SK-N-DZ (cell line): ENCODE measurements around the gene PNLIPRP1.

Source experiments
- DNase-seq: peaks from one replicate; pipeline ENCODE4 v3.0.0-alpha.2; 2015; ENCODE audit warnings: low spot score

PNLIPRP1 gene

DNA sequence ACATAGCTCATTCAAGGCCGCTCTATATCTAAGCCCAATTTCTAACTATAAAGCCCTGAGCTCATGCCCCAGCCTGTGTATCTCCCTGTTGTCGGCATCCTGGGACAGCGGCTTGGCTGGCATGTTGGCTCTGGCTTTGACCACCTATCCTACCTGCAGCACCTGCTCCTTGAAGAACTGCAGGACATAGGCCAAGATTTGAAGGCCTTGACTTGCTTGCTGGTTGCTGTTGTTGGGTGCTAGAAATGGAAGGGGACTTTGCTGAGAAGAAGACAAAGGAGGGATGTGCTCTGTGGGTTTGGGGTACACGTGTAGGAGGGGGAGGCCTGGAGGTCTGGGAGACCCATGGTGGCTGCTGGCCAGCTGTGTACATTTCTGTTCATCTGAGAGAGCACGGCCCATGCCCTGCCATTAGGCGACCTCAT, 41.1 kb downstream of the PNLIPRP1 start:
- DNase-seq: no peak

- DNase-seq: no peak
Measured at GRCh38 chr10:116632596-116633215, 41.9 kb downstream of the PNLIPRP1 start.

DNA sequence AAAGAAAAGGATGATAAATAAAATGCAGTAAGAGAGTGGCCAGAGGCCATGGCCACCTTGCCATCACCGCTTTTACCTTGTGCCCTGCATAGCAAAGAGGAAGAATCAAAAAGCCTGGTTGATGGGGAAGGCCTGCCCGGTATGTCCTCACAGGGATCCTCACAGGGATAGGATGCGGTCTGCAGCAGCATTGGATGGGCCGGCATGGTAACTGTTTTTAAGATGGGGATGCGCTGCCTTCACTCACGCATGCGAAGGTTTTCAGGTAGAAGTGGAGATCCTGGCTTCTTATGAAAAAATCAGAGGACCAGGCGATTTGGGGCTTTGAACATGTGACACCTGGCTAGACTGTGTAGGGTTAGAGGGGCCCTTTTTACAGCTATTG, 42.4 kb downstream of the PNLIPRP1 start:
- no peak for DNase-seq

GRCh38 chr10:116634126-116634975, 43.6 kb downstream of the PNLIPRP1 start:
- DNase-seq: no peak

GRCh38 chr10:116636385-116636784, 45.6 kb downstream of the PNLIPRP1 start:
- no peak for DNase-seq

DNA sequence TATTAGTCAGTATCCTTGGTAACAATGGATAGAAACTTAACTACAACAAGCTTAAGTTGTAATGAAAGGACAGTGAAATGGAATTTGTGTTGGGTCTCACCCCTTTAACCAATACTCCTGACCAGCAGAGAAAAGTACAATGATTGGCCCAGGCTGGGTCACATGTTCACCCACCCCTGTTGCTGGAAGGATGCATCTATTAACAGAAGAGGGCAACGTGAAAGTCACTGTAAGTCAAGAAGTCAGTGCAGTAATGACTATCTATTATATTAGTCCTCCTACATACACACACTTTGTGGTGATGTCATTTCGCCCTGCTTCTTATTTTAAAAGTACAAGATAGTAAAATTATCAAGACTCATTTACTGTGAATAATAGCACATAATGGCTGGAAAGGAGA, 46.2 kb downstream of the PNLIPRP1 start:
- DNase-seq: no peak

GRCh38 chr10:116637830-116638229, 47.1 kb downstream of the PNLIPRP1 start:
- DNase-seq: no peak

DNA sequence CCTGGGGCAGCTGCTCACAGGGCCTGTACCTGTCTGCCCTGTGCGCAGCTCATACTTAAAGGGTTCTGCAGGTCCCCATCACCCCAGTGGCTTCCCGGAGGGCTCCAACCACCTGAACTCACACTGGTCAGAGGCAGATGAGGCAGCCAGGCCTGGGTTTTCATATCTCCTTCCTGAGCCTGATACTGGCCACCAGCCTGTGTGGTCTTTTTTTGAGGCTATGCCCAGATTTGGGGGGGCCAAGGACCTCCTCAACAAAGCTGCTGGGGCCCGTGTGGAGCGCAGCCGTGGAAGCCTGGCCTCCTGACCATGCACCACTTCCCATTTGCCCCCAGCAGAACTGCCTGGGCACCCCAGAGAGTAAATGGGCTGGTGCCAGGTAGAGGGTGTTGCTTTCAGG, 55.7 kb downstream of the PNLIPRP1 start:
- DNase-seq: no peak

- DNase-seq: no peak
Measured at GRCh38 chr10:116648903-116649302, 58.1 kb downstream of the PNLIPRP1 start.

GRCh38 chr10:116653885-116654284, 63.1 kb downstream of the PNLIPRP1 start:
- no peak for DNase-seq

DNA sequence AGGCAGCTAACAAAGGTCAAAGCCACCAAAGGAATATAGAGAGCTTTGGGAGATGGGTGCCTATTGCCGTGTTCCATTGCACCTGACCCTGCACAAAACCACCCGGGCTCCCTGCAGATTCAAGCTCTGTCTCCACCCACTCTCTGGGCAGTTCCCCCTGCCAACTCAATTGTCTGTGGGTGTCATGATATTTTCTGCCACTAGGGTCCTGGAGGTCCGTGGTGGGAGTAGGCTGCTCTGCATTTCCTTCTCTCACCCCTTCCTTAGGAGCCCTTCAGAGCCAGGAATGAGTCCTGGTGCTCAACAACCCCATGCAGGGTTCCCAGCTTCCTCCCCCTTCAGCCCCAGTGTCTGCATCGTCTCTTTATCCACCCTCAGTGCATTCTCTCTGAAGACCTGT, 64.1 kb downstream of the PNLIPRP1 start:
- peak; percentile 38 for DNase-seq

DNA sequence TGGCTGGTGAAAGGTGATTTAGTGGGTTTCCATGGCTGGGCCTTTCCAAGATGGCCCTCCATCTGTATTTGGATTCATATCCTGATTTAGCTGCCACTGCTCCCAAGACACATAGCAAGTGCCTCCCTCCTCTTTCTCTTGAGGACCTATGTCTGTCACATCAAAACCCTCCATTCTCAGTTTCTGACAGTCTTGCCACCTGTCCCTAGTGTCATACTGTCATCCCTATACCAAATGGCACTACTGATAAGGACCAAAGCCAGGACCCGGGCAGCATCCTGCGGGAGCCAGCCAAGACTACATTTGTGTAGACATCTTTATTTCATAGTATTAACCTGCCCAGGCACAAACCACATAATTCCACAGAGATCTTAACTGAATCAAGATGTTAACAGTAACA, 64.8 kb downstream of the PNLIPRP1 start:
- no peak for DNase-seq

- no peak for DNase-seq
Measured at GRCh38 chr10:116656044-116656443, 65.3 kb downstream of the PNLIPRP1 start.

DNA sequence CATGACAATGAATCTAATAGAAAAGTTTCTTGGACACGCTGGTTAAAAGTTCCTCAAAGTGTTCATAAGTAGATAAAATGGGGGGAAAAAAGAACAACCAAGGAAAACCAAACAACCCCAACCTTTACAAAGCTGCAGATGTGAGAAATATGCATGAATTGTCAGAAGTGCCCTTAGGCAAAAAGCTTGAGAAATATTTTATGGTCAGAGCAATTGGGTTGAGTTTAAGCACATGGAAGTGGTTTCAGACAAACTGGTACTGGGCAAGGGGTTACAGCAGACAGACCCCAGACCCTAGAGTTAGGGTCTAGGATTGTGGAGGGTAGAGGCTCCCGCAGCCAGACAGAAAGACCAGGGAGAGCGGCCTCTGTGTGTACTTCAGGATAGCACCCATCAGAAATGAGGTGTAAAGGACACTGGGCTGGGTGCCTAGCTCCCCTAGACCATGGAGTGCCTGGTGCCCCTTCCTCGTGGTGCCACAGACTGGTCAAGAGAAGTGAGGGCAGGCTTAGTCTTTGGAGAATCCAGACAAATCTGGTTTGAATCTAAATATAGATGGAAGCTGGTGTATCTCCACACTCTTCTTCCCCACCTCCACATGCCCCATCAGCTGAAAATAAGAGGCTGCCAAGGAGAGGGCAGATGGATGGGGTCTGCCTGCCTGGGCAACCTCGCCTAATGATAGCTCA, 67.2 kb downstream of the PNLIPRP1 start:
- no peak for DNase-seq
